ENCODE data around the gene DLX5. TPM values are rescaled to one million over a fixed set of nuclear protein-coding genes. Genes with fewer than 3 reads are reported as not detected.

DLX5 gene
- total RNA-seq, 1 donor from 2014 or later: 3.7 TPM

GRCh38 chr7:97018126-97018601 is 6.5 kb downstream of the DLX5 start:
- no peaks in the 10 kb centered on the region for H3K36me3 ChIP-seq
- intact Hi-C loops (cut with DNase I): no loop called here
- H3K4me1 ChIP-seq: peaks cover 22% of the 10 kb centered on the region
- no peaks in the 10 kb centered on the region for H3K9me3 ChIP-seq
- no peaks in the 10 kb centered on the region for H3K27me3 ChIP-seq
- peak in 1 of 2 donors; percentile 52 for DNase-seq (ENCODE audit: extremely low spot score in 2 of 2)
- TF ChIP-seq POLR2AphosphoS5 (IDR thresholded peaks at IDR 0.05; ENCODE audit: insufficient read depth in 1 of 2, low read depth in 1 of 2): no peak
- TF ChIP-seq CTCF (IDR thresholded peaks at IDR 0.05): no peak
- no peak for TF ChIP-seq POLR2A (IDR thresholded peaks at IDR 0.05)
- no peak overlapping the region for H3K4me3 ChIP-seq
- H3K27ac ChIP-seq: no peak overlapping the region

- no peaks in the 10 kb centered on the region for H3K36me3 ChIP-seq
- intact Hi-C loops (cut with DNase I): no loop called here
- H3K9me3 ChIP-seq: no peaks in the 10 kb centered on the region
- H3K4me3 ChIP-seq: no peak overlapping the region
- no peak for TF ChIP-seq POLR2AphosphoS5 (IDR thresholded peaks at IDR 0.05; ENCODE audit: insufficient read depth in 1 of 2, low read depth in 1 of 2)
- no peak overlapping the region for H3K27ac ChIP-seq
- peaks cover 6% of the 10 kb centered on the region for H3K27me3 ChIP-seq
- DNase-seq (ENCODE audit: extremely low spot score in 2 of 2): peak in 1 of 2 donors; percentile 47
- peaks cover 20% of the 10 kb centered on the region for H3K4me1 ChIP-seq
Measured at GRCh38 chr7:97017192-97018125, 7.2 kb downstream of the DLX5 start.

DNA sequence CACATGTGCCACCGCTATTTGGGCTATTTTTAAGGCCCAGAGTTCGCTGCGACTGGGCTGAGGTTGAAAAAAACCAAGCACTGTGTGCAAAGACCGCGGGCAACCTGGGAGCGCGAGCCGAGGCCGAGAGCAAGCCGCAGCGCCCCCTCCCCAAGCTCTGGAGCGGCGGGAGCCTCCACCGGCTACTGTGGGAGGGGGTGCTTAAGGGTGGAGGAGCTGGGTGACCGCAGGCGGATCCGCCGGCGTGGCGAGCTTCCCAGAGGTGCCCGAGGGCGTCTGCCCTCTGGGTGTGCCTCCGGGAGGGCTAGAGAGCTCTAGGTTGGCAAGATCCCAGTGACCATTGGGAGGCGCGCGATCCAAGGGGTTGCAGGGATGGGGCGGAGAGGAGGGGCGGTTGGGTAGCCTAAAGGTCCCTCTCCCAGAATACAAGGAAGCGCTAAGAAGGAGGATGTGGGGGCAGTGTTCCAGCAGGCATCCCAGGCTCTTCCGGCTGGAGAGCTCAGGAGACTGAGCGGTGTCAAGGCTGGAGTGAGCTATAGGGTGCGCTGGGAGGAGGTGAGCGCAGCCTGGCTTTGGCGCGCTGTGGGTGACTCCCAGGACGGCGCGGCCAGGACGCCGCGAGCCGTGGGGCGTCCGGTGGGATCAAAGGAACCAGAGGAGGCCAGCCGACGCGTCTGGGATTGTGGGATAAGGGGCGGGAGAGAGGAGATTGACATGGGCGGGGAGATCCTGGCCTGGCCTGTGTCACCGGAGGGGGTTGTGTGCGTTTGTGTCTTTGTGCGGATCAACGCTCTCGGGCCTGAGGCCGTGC is 8.0 kb downstream of the DLX5 start:
- H3K27ac ChIP-seq: no peak overlapping the region
- no peaks in the 10 kb centered on the region for H3K9me3 ChIP-seq
- H3K4me1 ChIP-seq: peaks cover 16% of the 10 kb centered on the region
- TF ChIP-seq POLR2A (IDR thresholded peaks at IDR 0.05): no peak
- TF ChIP-seq CTCF (IDR thresholded peaks at IDR 0.05): no peak
- no peak for TF ChIP-seq POLR2AphosphoS5 (IDR thresholded peaks at IDR 0.05; ENCODE audit: insufficient read depth in 1 of 2, low read depth in 1 of 2)
- H3K36me3 ChIP-seq: no peaks in the 10 kb centered on the region
- no peak overlapping the region for H3K4me3 ChIP-seq
- peaks cover 11% of the 10 kb centered on the region for H3K27me3 ChIP-seq
- intact Hi-C loops (cut with DNase I): no loop called here
- DNase-seq (ENCODE audit: extremely low spot score in 2 of 2): peak in 1 of 2 donors; percentile 69

- intact Hi-C loops (cut with DNase I): no loop called here
- DNase-seq (ENCODE audit: extremely low spot score in 2 of 2): peak in 1 of 2 donors; percentile 44
- TF ChIP-seq POLR2A (IDR thresholded peaks at IDR 0.05): no peak
- no peak for TF ChIP-seq CTCF (IDR thresholded peaks at IDR 0.05)
- TF ChIP-seq POLR2AphosphoS5 (IDR thresholded peaks at IDR 0.05; ENCODE audit: insufficient read depth in 1 of 2, low read depth in 1 of 2): no peak
- Histone ChIP-seq H3K36me3 (no peaks in the 10 kb centered on the region), H3K27me3 (peaks cover 11% of the 10 kb centered on the region), H3K4me3 (no peak overlapping the region), H3K4me1 (peaks cover 16% of the 10 kb centered on the region), H3K27ac (no peak overlapping the region), H3K9me3 (no peaks in the 10 kb centered on the region)
Measured at GRCh38 chr7:97015756-97016380, 8.8 kb downstream of the DLX5 start.

- intact Hi-C loops (cut with DNase I): no loop called here
- no peak for TF ChIP-seq CTCF (IDR thresholded peaks at IDR 0.05)
- TF ChIP-seq POLR2AphosphoS5 (IDR thresholded peaks at IDR 0.05; ENCODE audit: insufficient read depth in 1 of 2, low read depth in 1 of 2): no peak
- TF ChIP-seq POLR2A (IDR thresholded peaks at IDR 0.05): no peak
- H3K36me3 ChIP-seq: no peaks in the 10 kb centered on the region
- H3K9me3 ChIP-seq: no peaks in the 10 kb centered on the region
- no peak overlapping the region for H3K27ac ChIP-seq
- H3K27me3 ChIP-seq: peaks cover 11% of the 10 kb centered on the region
- DNase-seq (ENCODE audit: extremely low spot score in 2 of 2): no peak
- no peak overlapping the region for H3K4me3 ChIP-seq
- H3K4me1 ChIP-seq: peaks cover 16% of the 10 kb centered on the region
Measured at GRCh38 chr7:97015279-97015678, 9.4 kb downstream of the DLX5 start.

Measured in vagina (tissue), 2 donors.